AG04450 (cell line): ENCODE data around the gene CADPS2. TPM values are rescaled to one million over a fixed set of nuclear protein-coding genes. Genes with fewer than 3 reads are reported as not detected.

Source experiments
- CTCF ChIA-PET: fragments of 300-600, 350-600 bp; formaldehyde crosslinking; extraction: SDS; loops from one replicate; lab custom pipeline; 2022; ENCODE audit warnings: antibody characterized with exemption, inconsistent platforms; lab: Charles Lee
- POLR2A ChIA-PET: fragments of 350-600 bp; formaldehyde crosslinking; extraction: SDS; loops from one replicate; lab custom pipeline; 2021; ENCODE audit warnings: antibody characterized with exemption, inconsistent platforms; lab: Yijun Ruan, JAX
- DNase-seq: peaks from one replicate; pipeline ENCODE4 v3.0.0-alpha.2; 2011; ENCODE audit warnings: low read depth, low spot score
- H3K27ac ChIP-seq: one replicate; pipeline ENCODE4 v1.5.1; 2012; ENCODE audit warnings: low read depth, low read length, control low read depth
- H3K27me3 ChIP-seq: one replicate; pipeline ENCODE4 v1.6.0; 2012; ENCODE audit warnings: low read length; ENCODE audit not compliant: control insufficient read depth, insufficient read depth
- H3K4me3 ChIP-seq: 2 replicates; pipeline ENCODE4 v1.5.1; 2011; ENCODE audit warnings: mild to moderate bottlenecking, low read depth, low read length, control low read depth
- H3K9me3 ChIP-seq: 2 replicates; pipeline ENCODE4 v1.5.1; 2012; ENCODE audit warnings: low read length; ENCODE audit not compliant: control insufficient read depth, insufficient read depth
- CTCF ChIP-seq: IDR thresholded peaks from 2 replicates; pipeline ENCODE4 v1.5.1; 2011; ENCODE audit warnings: low read depth, low read length, control low read depth, inconsistent platforms
- polyA plus RNA-seq: library from polyadenylated mRNA; depleted of rRNA; stranded (reverse); fragments of >200 nt; gene quantifications from 2 replicates; pipeline ENCODE4 v1.2.3, GENCODE V29; 2011

CADPS2 gene
- polyA plus RNA-seq, 1 experiment, result 0.41 TPM

- Histone ChIP-seq H3K4me3 (no peak overlapping the region), H3K27ac (no peak overlapping the region), H3K27me3 (peaks cover 84% of the 10 kb centered on the region), H3K9me3 (peaks cover 7% of the 10 kb centered on the region; the same call in 1 of the 2 replicates)
- CTCF ChIA-PET, result no interaction called here
- no peak for DNase-seq
- POLR2A ChIA-PET, result no interaction called here
- TF ChIP-seq CTCF, result no peak
Observed at GRCh38 chr7:122306320-122307227, 579.7 kb downstream of the CADPS2 start.

GRCh38 chr7:122305475-122306319 is 580.6 kb downstream of the CADPS2 start:
- H3K27ac ChIP-seq, result no peak overlapping the region
- H3K27me3 ChIP-seq, result peaks cover 79% of the 10 kb centered on the region
- H3K4me3 ChIP-seq, result no peak overlapping the region
- CTCF ChIA-PET, result no interaction called here
- TF ChIP-seq CTCF, result no peak
- H3K9me3 ChIP-seq, result peaks cover 7% of the 10 kb centered on the region; the same call in 1 of the 2 replicates
- POLR2A ChIA-PET, result no interaction called here
- DNase-seq, result no peak

- POLR2A ChIA-PET, result no interaction called here
- CTCF ChIA-PET, result no interaction called here
- no peak for DNase-seq
- Histone ChIP-seq H3K27me3 (peaks cover 78% of the 10 kb centered on the region), H3K27ac (no peak overlapping the region), H3K9me3 (peaks cover 7% of the 10 kb centered on the region; the same call in 1 of the 2 replicates), H3K4me3 (no peak overlapping the region)
- no peak for TF ChIP-seq CTCF
Observed at GRCh38 chr7:122304996-122305421, 581.3 kb downstream of the CADPS2 start.

DNA sequence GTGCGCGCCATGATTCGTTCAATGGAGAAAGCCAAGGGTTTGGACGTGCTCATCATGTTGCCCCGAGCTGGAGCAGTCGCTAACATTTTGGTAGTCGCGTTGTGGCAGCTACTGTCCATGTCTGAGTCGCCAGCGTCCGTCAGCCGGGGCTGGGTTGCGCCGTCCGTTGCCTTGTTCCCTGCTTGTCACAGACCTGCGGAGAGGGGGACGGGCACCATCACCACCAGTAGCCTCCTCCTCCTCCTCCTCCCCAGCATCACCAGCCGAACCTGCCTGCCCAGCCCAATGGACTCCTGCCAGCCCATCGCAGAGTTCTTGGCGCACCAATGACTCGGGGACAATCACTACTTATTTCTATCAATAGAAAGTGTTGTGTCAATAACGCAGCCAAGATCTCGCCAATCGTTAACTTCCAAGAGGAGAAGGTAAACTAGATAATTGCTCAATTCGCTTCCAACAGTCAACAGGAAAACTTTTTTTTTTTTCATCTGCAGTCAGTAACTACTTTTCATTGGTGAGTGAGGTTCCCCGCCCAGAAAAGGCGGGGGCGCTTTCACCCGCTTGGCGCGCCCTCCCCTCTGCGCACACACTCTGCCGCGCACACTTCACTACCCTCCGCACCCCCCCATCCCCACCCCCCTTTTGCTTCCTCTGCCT is 581.8 kb downstream of the CADPS2 start, which contains the start of gene FEZF1:
Gene FEZF1, minus strand, starts transcription at position 432 of the 657 bp plus-strand sequence. Its CDS starts 313 bp downstream, at position 119.
- ChIA-PET POLR2A (no interaction called here), CTCF (no interaction called here)
- no peak for TF ChIP-seq CTCF
- H3K4me3 ChIP-seq, result no peak within 1 kb of the TSS
- H3K27ac ChIP-seq, result no peak within 1 kb of the TSS
- DNase-seq, result no peak
- peaks cover 79% of the 10 kb centered on the region for H3K27me3 ChIP-seq
- H3K9me3 ChIP-seq, result peaks cover 9% of the 10 kb centered on the region; the same call in 1 of the 2 replicates
